Heart left ventricle (tissue), 16 donors: ENCODE results near the gene RALGAPA1. TPM values are rescaled to one million over a fixed set of nuclear protein-coding genes. Genes with fewer than 3 reads are reported as not detected.
A peak's percentile ranks its signal among the peaks of the same experiment; 100 is the strongest.
"Not testable (repeated sequence)": the region's sequence is repeated elsewhere in the genome, so short reads cannot be mapped to it uniquely, and the experiment has no call there.

Experiments
- ATAC-seq, 4 donors: fragments of 200-7000 bp; cut with Tn5 transposase; one replicate each; pipeline ENCODE4 v1.9.1; 2020 to 2022; ENCODE audit warnings: moderate library complexity in 4 of 4, mild to moderate bottlenecking in 3 of 4, moderate number of reproducible peaks in 1 of 4
- DNase-seq, 5 donors: peaks; one replicate each; pipeline ENCODE4 v3.0.0-alpha.2; 2020
- H3K27ac ChIP-seq, 12 donors: fragments of 200-600 bp; sonication (generic) in 4 of 12; one replicate each; pipeline versions ENCODE4 v1.5.0 to v1.8.0; 2016 to 2022; ENCODE audit warnings: mild to moderate bottlenecking in 2 of 12
- H3K27me3 ChIP-seq, 9 donors: fragments of 200-600 bp; sonication (generic) in 2 of 9; one replicate each; pipeline versions ENCODE4 v1.5.1 to v1.8.0; 2016 to 2022; ENCODE audit warnings: mild to moderate bottlenecking in 3 of 9
- H3K36me3 ChIP-seq, 9 donors: fragments of 200-600 bp; sonication (generic) in 2 of 9; one replicate each; pipeline versions ENCODE4 v1.5.0 to v1.8.0; 2018 to 2022; ENCODE audit warnings: mild to moderate bottlenecking in 2 of 9
- H3K4me1 ChIP-seq, 12 donors: fragments of 200-600 bp; sonication (generic) in 4 of 12; one replicate each; pipeline versions ENCODE4 v1.5.0 to v1.8.0; 2016 to 2022; ENCODE audit warnings: mild to moderate bottlenecking in 3 of 12
- H3K4me3 ChIP-seq, 12 donors: fragments of 200-600 bp; sonication (generic) in 4 of 12; one replicate each; pipeline versions ENCODE4 v1.5.0 to v1.8.0; 2017 to 2022; ENCODE audit warnings: mild to moderate bottlenecking in 9 of 12, moderate library complexity in 4 of 12
- H3K9me3 ChIP-seq, 12 donors: fragments of 200-600 bp; sonication (generic) in 4 of 12; one replicate each; pipeline versions ENCODE4 v1.5.0 to v1.8.0; 2016 to 2022; ENCODE audit warnings: mild to moderate bottlenecking in 1 of 12
- CTCF ChIP-seq, 12 donors: fragments of 200-600 bp; sonication (generic) in 4 of 12; IDR thresholded peaks; one replicate each; pipeline versions ENCODE4 v1.5.0 to v1.8.0; 2018 to 2022; ENCODE audit warnings: antibody characterized with exemption in 12 of 12, mild to moderate bottlenecking in 5 of 12
- POLR2A ChIP-seq, 2 donors: fragments of 450-650 bp; IDR thresholded peaks; one replicate each; pipeline ENCODE4 v1.6.1; 2017; ENCODE audit warnings: antibody characterized with exemption in 2 of 2, mild to moderate bottlenecking in 2 of 2, moderate library complexity in 2 of 2
- WGBS, 4 donors: extraction: QIAGEN DNeasy Blood & Tissue Kit in 2 of 4; methylation state at CpG; one replicate each; pipeline versions ENCODE4 v1.1.5 to v1.1.7; 2013 to 2018; 5-methylcytosine and 5-hydroxymethylcytosine counted together
- intact Hi-C, 10 donors: fragments of 100-400 bp; cut with DNase I; formaldehyde crosslinking; loops; one replicate each; pipeline versions ENCODE4 v1.11.1 to v1.14.2; 2022
- polyA plus RNA-seq, 2 donors: library from polyadenylated mRNA; stranded (reverse); fragments of 200-250 nt; gene quantifications; one replicate each; pipeline ENCODE4 v1.2.3, GENCODE V29; 2013
- total RNA-seq, 9 donors: library from RNA; depleted of rRNA in 2 of 9; stranded (reverse); fragments of >200 nt in 2 of 9; fragmentation: NEBNext Ultra II Directional in 3 of 9; extraction: Animal tissue kit (Norgen Biotek cat#: 25700) in 3 of 9; gene quantifications; one replicate each; pipeline versions ENCODE4 v1.1.0 to v1.2.4, GENCODE V29; 2016 to 2023
- donor health status: ischemic (EF 13 %, LVEDD 7.1; RV severe dilation, severe dysfunction).
- donor health status: healthy with polysubstance abuse.
- donor health status: DM: no; HTN: yes; CAD: no.
- donor health status: DM: no; HTN: no; CAD: no.
- donor health status: ischemic (EF 25% LVEDD 6.9; RV normal size, moderate dysfunction).
- donor health status: ischemic (EF 25% LVEDD 5.7; RV mildly dilated, moderate dysfunction).
- donor health status: healthy.
- donor health status: DM: yes; HTN: yes; CAD: no.
- donor health status: ischemic (EF 35%, LVEDD 5.7; RV mildly dilated, moderate dysfunction).
- donor health status: nonischemic (EF 11% LVEDD 7.7; RV severe dilation, severe dysfunction).
- donor health status: DM: yes; HTN: yes; CAD: no.
- donor health status: PGD.
- donor health status: ischemic (EF 29% LVEDD 5.4; RV normal size, mild dysfunction).
- donor health status: nonischemic (EF 23%, LVEDD 6.1; RV moderate dilation, normal function).

Gene RALGAPA1
- total and polyA plus RNA-seq, 11 donors: 9.9 to 43.0 (median 27.8) TPM

- Histone ChIP-seq H3K4me3 (peak within 1 kb of the TSS; percentile 68 to 97 (median 81)), H3K4me1 (peaks cover 0 to 14% (median 8%) of the 10 kb centered on the region in 12 donors), H3K27me3 (no peaks in the 10 kb centered on the region), H3K9me3 (no peaks in the 10 kb centered on the region), H3K27ac (peak within 1 kb of the TSS; percentile 94 to 100 (median 97)), H3K36me3 (peaks cover 0 to 3% (median 1%) of the 10 kb centered on the region in 9 donors)
- 0% methylated on average over 23 to 70 of the region's 70 CpGs for WGBS, 4 donors
- TF ChIP-seq CTCF (IDR thresholded peaks at IDR 0.05): peak in 6 of 12 donors; percentile 4 to 43 (median 27)
- TF ChIP-seq POLR2A (IDR thresholded peaks at IDR 0.05): peak; percentile 62 to 95
- peak; percentile 98 to 99 (median 99) for DNase-seq
- peak; percentile 98 for ATAC-seq
- intact Hi-C loops: loop anchor here in 1 of 10 donors (10.0 kb wide), 2 partner anchors 498 to 952 kb away; partner anchors contain the start of genes BAZ1A and MBIP
Observed at GRCh38 chr14:35826218-35826951, 17.3 kb upstream of the RALGAPA1 start, which contains the start of gene BRMS1L. Gene BRMS1L (plus strand): TSS chr14:35826338. CDS start chr14:35826517, 179 bp downstream.

DNA sequence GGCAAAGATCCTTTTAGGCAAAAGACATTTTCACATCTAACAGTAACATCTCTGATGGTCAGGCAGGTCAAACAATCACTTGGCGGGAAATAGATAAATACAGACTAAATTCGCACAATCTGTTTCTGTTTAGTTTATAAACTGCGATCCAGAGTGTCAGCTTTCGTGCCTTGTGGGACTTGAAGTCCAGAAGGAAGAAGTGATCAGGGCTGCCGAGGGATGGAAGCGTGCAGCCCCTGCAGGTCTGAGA, 16.8 kb upstream of the RALGAPA1 start:
- no peak for DNase-seq
- Histone ChIP-seq H3K4me3 (peak overlapping the region; percentile 26 to 97 (median 81)), H3K9me3 (no peaks in the 10 kb centered on the region), H3K27ac (peak overlapping the region in 9 of 12 donors; percentile 23 to 100 (median 98)), H3K4me1 (peaks cover 0 to 14% (median 8%) of the 10 kb centered on the region in 12 donors), H3K36me3 (no peaks in the 10 kb centered on the region), H3K27me3 (no peaks in the 10 kb centered on the region)
- intact Hi-C loops: loop anchor here in 1 of 10 donors (10.0 kb wide), 2 partner anchors 499 to 951 kb away; partner anchors contain the start of genes BAZ1A and MBIP
- ATAC-seq: no peak
- TF ChIP-seq CTCF (IDR thresholded peaks at IDR 0.05) (no peak), POLR2A (IDR thresholded peaks at IDR 0.05) (no peak)
- 0% methylated on average over 5 to 6 of the region's 6 CpGs for WGBS, 4 donors

DNA sequence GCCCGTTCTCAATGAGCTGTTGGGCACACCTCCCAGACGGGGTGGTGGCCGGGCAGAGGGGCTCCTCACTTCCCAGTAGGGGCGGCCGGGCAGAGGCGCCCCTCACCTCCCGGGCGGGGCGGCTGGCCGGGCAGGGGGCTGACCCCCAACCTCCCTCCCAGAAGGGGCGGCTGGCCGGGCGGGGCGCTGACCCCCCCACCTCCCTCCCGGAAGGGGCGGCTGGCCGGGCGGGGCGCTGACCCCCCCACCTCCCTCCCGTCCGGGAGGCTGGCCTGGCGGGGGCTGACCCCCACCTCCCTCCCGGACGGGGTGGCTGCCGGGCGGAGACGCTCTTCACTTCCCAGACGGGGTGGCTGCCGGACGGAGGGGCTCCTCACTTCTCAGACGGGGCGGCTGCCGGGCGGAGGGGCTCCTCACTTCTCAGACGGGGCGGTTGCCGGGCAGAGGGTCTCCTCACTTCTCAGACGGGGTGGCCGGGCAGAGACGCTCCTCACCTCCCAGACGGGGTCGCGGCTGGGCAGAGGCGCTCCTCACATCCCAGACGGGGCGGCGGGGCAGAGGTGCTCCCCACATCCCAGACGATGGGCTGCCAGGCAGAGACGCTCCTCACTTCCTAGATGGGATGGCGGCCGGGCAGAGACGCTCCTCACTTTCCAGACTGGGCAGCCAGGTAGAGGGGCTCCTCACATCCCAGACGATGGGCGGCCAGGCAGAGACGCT, 15.5 kb upstream of the RALGAPA1 start:
- not testable (repeated sequence) for H3K9me3 ChIP-seq, DNase-seq, H3K27me3 ChIP-seq, ATAC-seq, H3K27ac ChIP-seq, H3K36me3 ChIP-seq
- H3K4me3 ChIP-seq: peak overlapping the region in 3 of 12 donors; percentile 68 to 97 (median 80)
- peaks cover 0 to 14% (median 8%) of the 10 kb centered on the region in 12 donors for H3K4me1 ChIP-seq
- intact Hi-C loops: loop anchor here in 1 of 10 donors (10.0 kb wide), 2 partner anchors 500 to 950 kb away; partner anchors contain the start of genes BAZ1A and MBIP
- WGBS, 4 donors: 78 to 82% methylated on average over 36 to 38 of the region's 55 CpGs; no CpG with 5 or more reads in 2 of the 4 donors

GRCh38 chr14:35822501-35822900, 13.4 kb upstream of the RALGAPA1 start:
- no peaks in the 10 kb centered on the region for H3K36me3 ChIP-seq
- ATAC-seq (no peak), DNase-seq (no peak)
- no peak overlapping the region for H3K27ac ChIP-seq
- TF ChIP-seq POLR2A (IDR thresholded peaks at IDR 0.05): no peak
- TF ChIP-seq CTCF (IDR thresholded peaks at IDR 0.05): no peak
- H3K4me1 ChIP-seq: peaks cover 0 to 10% (median 5%) of the 10 kb centered on the region in 12 donors
- no peaks in the 10 kb centered on the region for H3K9me3 ChIP-seq
- intact Hi-C loops: loop anchor here in 1 of 10 donors (10.0 kb wide), 2 partner anchors 502 to 948 kb away; partner anchors contain the start of genes BAZ1A and MBIP
- H3K27me3 ChIP-seq: no peaks in the 10 kb centered on the region
- H3K4me3 ChIP-seq: no peak overlapping the region
- 77 to 90% (median 85%) methylated on average over 3 of the region's 3 CpGs for WGBS, 4 donors
